ENCODE results near the gene PIGN. TPM values are rescaled to one million over a fixed set of nuclear protein-coding genes. Genes with fewer than 3 reads are reported as not detected.

PIGN gene
- total RNA-seq, 4 donors from 2014 or later: 26.1 to 48.8 (median 34.6) TPM

- no peak overlapping the region for H3K27ac ChIP-seq
- WGBS, 2 donors: 61 to 73% methylated on average over 2 of the region's 2 CpGs
- no peak overlapping the region for H3K4me3 ChIP-seq
- DNase-seq: no peak
- intact Hi-C loops (cut with DNase I): no loop called here
- H3K9me3 ChIP-seq: no peaks in the 10 kb centered on the region
- no peaks in the 10 kb centered on the region for H3K4me1 ChIP-seq
- no peak for TF ChIP-seq POLR2A (IDR thresholded peaks at IDR 0.05)
- no peak for TF ChIP-seq CTCF (IDR thresholded peaks at IDR 0.05)
- H3K27me3 ChIP-seq: no peaks in the 10 kb centered on the region
- H3K36me3 ChIP-seq: peaks cover 0 to 51% (median 0%) of the 10 kb centered on the region in 3 donors
Observed at GRCh38 chr18:62106271-62106670, 80.6 kb downstream of the PIGN start.

DNA sequence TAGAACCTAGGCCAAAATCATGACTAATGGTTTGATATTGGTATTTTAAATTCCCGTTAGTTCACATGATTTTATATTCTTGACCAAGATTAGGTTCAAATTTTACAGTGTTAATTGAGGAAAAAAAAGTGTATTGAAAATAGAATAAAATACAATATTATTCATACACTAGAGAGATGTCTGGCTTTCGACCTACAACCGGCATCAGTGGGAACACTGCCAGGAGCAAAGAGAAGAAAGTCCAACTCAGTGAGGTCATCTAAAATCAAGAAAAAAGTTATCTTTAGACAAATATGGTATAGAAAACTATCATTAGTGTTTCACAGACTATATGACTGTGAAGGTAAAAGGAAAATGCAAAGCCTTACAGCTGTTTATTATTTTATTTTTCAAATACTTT is 81.5 kb downstream of the PIGN start:
- no peaks in the 10 kb centered on the region for H3K9me3 ChIP-seq
- TF ChIP-seq CTCF (IDR thresholded peaks at IDR 0.05) (no peak), POLR2A (IDR thresholded peaks at IDR 0.05) (no peak)
- no peak overlapping the region for H3K27ac ChIP-seq
- no peaks in the 10 kb centered on the region for H3K4me1 ChIP-seq
- no peak overlapping the region for H3K4me3 ChIP-seq
- WGBS, 2 donors: 68 to 80% methylated on average over 3 of the region's 3 CpGs
- DNase-seq: no peak
- H3K36me3 ChIP-seq: peaks cover 0 to 60% (median 0%) of the 10 kb centered on the region in 3 donors
- intact Hi-C loops (cut with DNase I): no loop called here
- H3K27me3 ChIP-seq: no peaks in the 10 kb centered on the region

DNA sequence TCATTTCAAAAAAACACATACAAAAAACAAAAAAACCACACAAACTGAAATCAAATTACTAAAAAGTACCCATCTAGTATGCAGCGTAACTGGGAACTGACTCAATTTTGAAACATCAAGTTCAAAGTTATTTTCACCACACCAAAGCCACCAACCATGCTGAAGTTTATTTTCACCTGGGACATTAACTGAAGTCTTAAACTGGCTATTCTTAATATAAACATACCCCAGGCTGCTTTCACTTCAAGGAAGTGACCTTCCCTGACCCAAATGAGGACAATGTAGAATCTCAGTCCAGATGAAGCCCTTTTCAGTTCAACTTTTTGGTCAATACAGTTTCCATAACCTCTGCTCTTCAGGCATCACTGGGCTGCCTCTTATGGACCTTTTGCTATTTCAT is 84.6 kb downstream of the PIGN start:
- Histone ChIP-seq H3K9me3 (peaks cover 0 to 5% (median 0%) of the 10 kb centered on the region in 3 donors), H3K27me3 (no peaks in the 10 kb centered on the region), H3K4me1 (no peaks in the 10 kb centered on the region), H3K4me3 (no peak overlapping the region), H3K27ac (no peak overlapping the region), H3K36me3 (peaks cover 0 to 82% (median 0%) of the 10 kb centered on the region in 3 donors)
- WGBS, 2 donors: 63 to 71% methylated on average over 1 of the region's 1 CpG
- DNase-seq: no peak
- intact Hi-C loops (cut with DNase I): no loop called here
- TF ChIP-seq POLR2A (IDR thresholded peaks at IDR 0.05) (no peak), CTCF (IDR thresholded peaks at IDR 0.05) (no peak)

GRCh38 chr18:62101321-62101721 is 85.5 kb downstream of the PIGN start:
- H3K9me3 ChIP-seq: peaks cover 0 to 5% (median 0%) of the 10 kb centered on the region in 3 donors
- 78% methylated on average over 1 of the region's 1 CpG for WGBS, 2 donors
- no peak for DNase-seq
- no peak overlapping the region for H3K4me3 ChIP-seq
- no peaks in the 10 kb centered on the region for H3K27me3 ChIP-seq
- peaks cover 0 to 73% (median 0%) of the 10 kb centered on the region in 3 donors for H3K36me3 ChIP-seq
- TF ChIP-seq CTCF (IDR thresholded peaks at IDR 0.05) (no peak), POLR2A (IDR thresholded peaks at IDR 0.05) (no peak)
- no peak overlapping the region for H3K27ac ChIP-seq
- intact Hi-C loops (cut with DNase I): no loop called here
- no peaks in the 10 kb centered on the region for H3K4me1 ChIP-seq

DNA sequence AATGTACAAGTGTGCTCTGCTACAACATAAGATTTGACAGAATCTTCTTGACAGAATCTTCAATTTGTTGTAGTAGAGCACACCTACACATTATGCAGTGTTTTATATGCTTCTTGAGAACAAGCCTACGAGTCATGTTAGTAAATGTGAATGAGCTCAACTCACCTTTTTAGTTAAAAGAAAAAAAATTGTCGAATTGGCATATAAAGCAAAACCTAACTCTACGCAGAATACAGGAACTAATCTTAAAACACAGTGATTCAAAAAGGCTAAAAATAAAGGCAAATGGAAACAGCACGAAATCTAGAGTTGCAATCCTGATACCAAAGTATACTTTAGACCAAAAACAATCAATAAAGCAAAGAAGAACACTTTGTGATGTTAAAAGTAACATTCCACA is 87.9 kb downstream of the PIGN start:
- H3K27ac ChIP-seq: no peak overlapping the region
- WGBS, 2 donors: 86 to 93% methylated on average over 4 of the region's 4 CpGs
- TF ChIP-seq POLR2A (IDR thresholded peaks at IDR 0.05) (no peak), CTCF (IDR thresholded peaks at IDR 0.05) (no peak)
- intact Hi-C loops (cut with DNase I): no loop called here
- no peak for DNase-seq
- peaks cover 0 to 5% (median 0%) of the 10 kb centered on the region in 3 donors for H3K9me3 ChIP-seq
- H3K4me3 ChIP-seq: no peak overlapping the region
- no peaks in the 10 kb centered on the region for H3K4me1 ChIP-seq
- no peaks in the 10 kb centered on the region for H3K27me3 ChIP-seq
- H3K36me3 ChIP-seq: peaks cover 0 to 70% (median 0%) of the 10 kb centered on the region in 3 donors

Measured in esophagus squamous epithelium (tissue), 5 donors.